ENCODE results near the gene SEPSECS.

The SEPSECS gene

DNA sequence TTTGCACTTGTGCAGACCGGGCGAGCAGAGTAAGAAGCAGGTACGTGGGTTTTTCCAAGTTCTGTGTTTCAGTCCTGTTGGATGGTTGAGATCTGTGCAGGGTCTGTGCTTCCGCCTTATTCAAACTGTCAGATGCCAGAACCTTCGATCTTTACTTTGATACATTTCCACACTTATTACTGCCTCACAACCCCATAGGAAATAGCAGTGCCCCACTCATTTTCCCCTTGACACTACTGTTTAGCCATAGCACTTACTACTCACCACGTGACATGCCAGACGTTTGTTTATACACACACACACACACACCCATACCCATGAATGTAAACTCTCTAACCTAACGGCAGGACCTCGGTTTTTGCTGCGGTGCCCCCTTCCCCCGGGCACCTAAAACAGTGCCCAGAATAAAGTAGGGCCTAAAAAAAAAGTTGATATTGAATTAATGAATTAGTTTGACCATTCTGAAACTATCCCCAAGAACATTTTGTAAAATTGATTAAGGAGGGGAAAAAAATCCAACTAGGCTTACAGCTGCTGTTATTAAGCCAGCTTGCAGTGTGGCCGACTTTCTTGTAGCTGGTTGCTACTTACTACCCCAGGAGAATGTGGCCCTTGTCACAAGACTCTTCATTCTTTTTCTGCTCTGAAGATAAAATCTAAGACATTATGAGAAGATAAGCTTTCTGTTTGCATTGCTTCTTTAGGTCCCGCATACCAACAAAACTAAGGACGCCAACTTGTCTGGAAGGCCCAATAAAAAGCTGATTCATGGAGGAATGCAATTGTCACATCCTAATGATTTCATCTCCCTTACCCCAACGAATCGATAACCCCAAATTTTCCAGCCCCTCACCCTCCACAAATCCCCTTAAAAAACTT is 704 bp upstream of the SEPSECS start:
- peak overlapping the region; percentile 81 for H3K4me3 ChIP-seq (ENCODE audit: control insufficient read depth, low read depth, low read length)
- TF ChIP-seq, protein P1, sequence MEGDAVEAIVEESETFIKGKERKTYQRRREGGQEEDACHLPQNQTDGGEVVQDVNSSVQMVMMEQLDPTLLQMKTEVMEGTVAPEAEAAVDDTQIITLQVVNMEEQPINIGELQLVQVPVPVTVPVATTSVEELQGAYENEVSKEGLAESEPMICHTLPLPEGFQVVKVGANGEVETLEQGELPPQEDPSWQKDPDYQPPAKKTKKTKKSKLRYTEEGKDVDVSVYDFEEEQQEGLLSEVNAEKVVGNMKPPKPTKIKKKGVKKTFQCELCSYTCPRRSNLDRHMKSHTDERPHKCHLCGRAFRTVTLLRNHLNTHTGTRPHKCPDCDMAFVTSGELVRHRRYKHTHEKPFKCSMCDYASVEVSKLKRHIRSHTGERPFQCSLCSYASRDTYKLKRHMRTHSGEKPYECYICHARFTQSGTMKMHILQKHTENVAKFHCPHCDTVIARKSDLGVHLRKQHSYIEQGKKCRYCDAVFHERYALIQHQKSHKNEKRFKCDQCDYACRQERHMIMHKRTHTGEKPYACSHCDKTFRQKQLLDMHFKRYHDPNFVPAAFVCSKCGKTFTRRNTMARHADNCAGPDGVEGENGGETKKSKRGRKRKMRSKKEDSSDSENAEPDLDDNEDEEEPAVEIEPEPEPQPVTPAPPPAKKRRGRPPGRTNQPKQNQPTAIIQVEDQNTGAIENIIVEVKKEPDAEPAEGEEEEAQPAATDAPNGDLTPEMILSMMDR (IDR thresholded peaks at IDR 0.05; ENCODE audit: control insufficient read depth, insufficient read depth, low read depth, low read length, missing control alignments), result no peak
- DNase-seq (ENCODE audit: low read depth), result no peak

DNA sequence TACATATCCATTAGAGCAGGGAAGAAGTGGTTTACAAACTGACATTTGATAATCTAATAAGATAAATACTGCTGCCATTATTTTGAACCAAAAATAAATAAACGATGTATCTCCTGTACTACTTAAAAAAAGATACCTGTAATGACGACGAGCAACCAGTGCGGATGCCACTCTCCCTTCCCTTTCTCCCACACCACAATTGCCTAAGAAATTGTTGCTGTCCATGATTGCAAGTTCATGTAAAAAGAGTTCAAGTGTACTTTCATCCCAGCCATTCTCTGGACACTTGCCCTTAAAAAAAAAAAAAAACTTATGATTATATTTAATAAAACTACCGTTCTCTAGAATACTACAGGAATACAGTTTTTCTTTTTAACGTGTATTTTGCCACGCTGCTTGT is 1.4 kb downstream of the SEPSECS start:
- no peak for DNase-seq (ENCODE audit: low read depth)
- H3K4me3 ChIP-seq (ENCODE audit: control insufficient read depth, low read depth, low read length), result no peak overlapping the region
- TF ChIP-seq, protein P1 (IDR thresholded peaks at IDR 0.05; ENCODE audit: control insufficient read depth, insufficient read depth, low read depth, low read length, missing control alignments), result no peak

DNA sequence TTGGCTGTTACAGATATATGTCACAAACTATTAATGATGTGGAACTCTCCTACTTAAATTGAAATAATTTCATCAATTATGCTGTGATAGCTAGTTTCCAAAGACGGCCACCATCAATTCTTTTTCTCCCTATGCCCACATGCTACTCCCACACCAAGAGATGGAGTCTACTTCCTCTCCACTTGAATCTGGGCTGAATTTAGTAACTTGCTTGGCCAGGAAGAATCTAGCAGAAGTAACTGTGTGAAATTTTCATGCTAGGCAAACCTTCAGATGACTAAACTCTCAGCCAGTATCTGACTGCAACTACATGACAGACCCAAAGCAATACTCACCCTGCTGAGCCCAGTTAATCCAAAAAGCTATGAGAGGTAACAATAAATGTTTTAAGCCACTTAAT is 3.2 kb downstream of the SEPSECS start:
- H3K4me3 ChIP-seq (ENCODE audit: control insufficient read depth, low read depth, low read length), result no peak overlapping the region
- TF ChIP-seq, protein P1 (IDR thresholded peaks at IDR 0.05; ENCODE audit: control insufficient read depth, insufficient read depth, low read depth, low read length, missing control alignments), result no peak
- no peak for DNase-seq (ENCODE audit: low read depth)

GRCh38 chr4:25155947-25156346 is 4.3 kb downstream of the SEPSECS start:
- TF ChIP-seq, protein P1 (IDR thresholded peaks at IDR 0.05; ENCODE audit: control insufficient read depth, insufficient read depth, low read depth, low read length, missing control alignments), result no peak
- no peak overlapping the region for H3K4me3 ChIP-seq (ENCODE audit: control insufficient read depth, low read depth, low read length)
- DNase-seq (ENCODE audit: low read depth), result no peak

GRCh38 chr4:25154594-25155265 is 5.5 kb downstream of the SEPSECS start:
- no peak for DNase-seq (ENCODE audit: low read depth)
- TF ChIP-seq, protein P1 (IDR thresholded peaks at IDR 0.05; ENCODE audit: control insufficient read depth, insufficient read depth, low read depth, low read length, missing control alignments), result no peak
- H3K4me3 ChIP-seq (ENCODE audit: control insufficient read depth, low read depth, low read length), result no peak overlapping the region

- no peak for DNase-seq (ENCODE audit: low read depth)
- TF ChIP-seq, protein P1 (IDR thresholded peaks at IDR 0.05; ENCODE audit: control insufficient read depth, insufficient read depth, low read depth, low read length, missing control alignments), result no peak
- H3K4me3 ChIP-seq (ENCODE audit: control insufficient read depth, low read depth, low read length), result no peak overlapping the region
Measured at GRCh38 chr4:25146076-25146475, 14.2 kb downstream of the SEPSECS start.
